Immature natural killer cell (primary cell): ENCODE measurements around the gene CCR5AS.

ENCODE experiments used
- DNase-seq, 3 donors: peaks; one replicate each; pipeline ENCODE4 v3.0.0; 2022; ENCODE audit warnings: mixed read lengths in 1 of 3
- H3K27ac Mint-ChIP-seq, 6 donors: one replicate each; pipeline ENCODE4 v1.8.0; 2020; ENCODE audit warnings: mixed read lengths in 6 of 6, mild to moderate bottlenecking in 5 of 6, inconsistent platforms in 4 of 6, moderate library complexity in 3 of 6
- H3K27me3 Mint-ChIP-seq, 3 donors: one replicate each; pipeline ENCODE4 v1.8.0; 2020 to 2021; ENCODE audit warnings: low read depth in 3 of 3, mild to moderate bottlenecking in 3 of 3, mixed read lengths in 3 of 3, moderate library complexity in 3 of 3, inconsistent platforms in 1 of 3
- H3K36me3 Mint-ChIP-seq, 3 donors: one replicate each; pipeline ENCODE4 v1.8.0; 2020; ENCODE audit warnings: mixed read lengths in 3 of 3, inconsistent platforms in 2 of 3, mild to moderate bottlenecking in 2 of 3
- H3K4me1 Mint-ChIP-seq, 2 donors: one replicate each; pipeline ENCODE4 v1.8.0; 2020; ENCODE audit warnings: inconsistent platforms in 2 of 2, mild to moderate bottlenecking in 2 of 2, mixed read lengths in 2 of 2, moderate library complexity in 1 of 2
- H3K4me3 Mint-ChIP-seq, 5 donors: one replicate each; pipeline ENCODE4 v1.8.0; 2020; ENCODE audit warnings: mild to moderate bottlenecking in 5 of 5, mixed read lengths in 5 of 5, inconsistent platforms in 3 of 5, moderate library complexity in 3 of 5
- H3K9me3 Mint-ChIP-seq, 6 donors: one replicate each; pipeline ENCODE4 v1.8.0; 2020; ENCODE audit warnings: mild to moderate bottlenecking in 6 of 6, mixed read lengths in 6 of 6, inconsistent platforms in 4 of 6, moderate library complexity in 3 of 6

The CCR5AS gene

GRCh38 chr3:46406788-46407611 lies at the start of gene CCR5AS, which contains the start of gene CCRL2:
CCR5AS (minus strand) TSS chr3:46407066.
CCRL2 (plus strand) TSS chr3:46407259; CDS start chr3:46408080, 821 bp downstream.
- peaks cover 0 to 3% (median 3%) of the 10 kb centered on the region in 3 donors for H3K27me3 Mint-ChIP-seq
- H3K9me3 Mint-ChIP-seq, result no peaks in the 10 kb centered on the region
- H3K36me3 Mint-ChIP-seq, result no peaks in the 10 kb centered on the region
- peaks cover 29 to 37% of the 10 kb centered on the region in 2 donors for H3K4me1 Mint-ChIP-seq
- DNase-seq, result peak; percentile 34 to 53 (median 44)
- H3K27ac Mint-ChIP-seq, result peak within 1 kb of the TSS; percentile 79 to 92 (median 88)
- H3K4me3 Mint-ChIP-seq, result peak within 1 kb of the TSS; percentile 73 to 86 (median 82)

GRCh38 chr3:46456118-46456517 lies 49.3 kb upstream of the CCR5AS start:
- peaks cover 0 to 5% (median 0%) of the 10 kb centered on the region in 3 donors for H3K36me3 Mint-ChIP-seq
- no peak overlapping the region for H3K27ac Mint-ChIP-seq
- H3K4me1 Mint-ChIP-seq, result no peaks in the 10 kb centered on the region
- peaks cover 0 to 3% (median 0%) of the 10 kb centered on the region in 6 donors for H3K9me3 Mint-ChIP-seq
- no peak for DNase-seq
- peaks cover 3 to 7% (median 5%) of the 10 kb centered on the region in 3 donors for H3K27me3 Mint-ChIP-seq
- no peak overlapping the region for H3K4me3 Mint-ChIP-seq

- Mint-ChIP-seq H3K27me3 (peaks cover 0 to 7% (median under 1%) of the 10 kb centered on the region in 3 donors), H3K36me3 (no peaks in the 10 kb centered on the region), H3K4me1 (no peaks in the 10 kb centered on the region), H3K9me3 (peaks cover 0 to under 1% (median 0%) of the 10 kb centered on the region in 6 donors), H3K27ac (no peak overlapping the region), H3K4me3 (no peak overlapping the region)
- no peak for DNase-seq
Observed at GRCh38 chr3:46455231-46456115, 48.6 kb upstream of the CCR5AS start.

GRCh38 chr3:46454606-46455005 lies 47.7 kb upstream of the CCR5AS start:
- Mint-ChIP-seq H3K27ac (no peak overlapping the region), H3K27me3 (peaks cover 0 to 5% (median 0%) of the 10 kb centered on the region in 3 donors), H3K4me3 (no peak overlapping the region), H3K36me3 (no peaks in the 10 kb centered on the region), H3K9me3 (no peaks in the 10 kb centered on the region), H3K4me1 (no peaks in the 10 kb centered on the region)
- DNase-seq, result no peak

GRCh38 chr3:46454209-46454595 lies 47.3 kb upstream of the CCR5AS start:
- Mint-ChIP-seq H3K4me1 (no peaks in the 10 kb centered on the region), H3K27me3 (peaks cover 0 to 5% (median 0%) of the 10 kb centered on the region in 3 donors)
- no peak for DNase-seq

GRCh38 chr3:46453526-46454208 lies 46.8 kb upstream of the CCR5AS start:
- no peak for DNase-seq
- Mint-ChIP-seq H3K9me3 (no peaks in the 10 kb centered on the region), H3K27me3 (peaks cover 0 to 8% (median 2%) of the 10 kb centered on the region in 3 donors), H3K36me3 (no peaks in the 10 kb centered on the region), H3K4me3 (no peak overlapping the region), H3K27ac (no peak overlapping the region), H3K4me1 (no peaks in the 10 kb centered on the region)

More at GRCh38 chr3:46454209-46454595, 47.3 kb upstream of the CCR5AS start:
- H3K27ac Mint-ChIP-seq, result no peak overlapping the region
- H3K4me3 Mint-ChIP-seq, result no peak overlapping the region
- no peaks in the 10 kb centered on the region for H3K36me3 Mint-ChIP-seq
- H3K9me3 Mint-ChIP-seq, result no peaks in the 10 kb centered on the region

GRCh38 chr3:46449755-46450552 lies 43.1 kb upstream of the CCR5AS start:
- H3K27me3 Mint-ChIP-seq, result peaks cover 0 to 12% (median 3%) of the 10 kb centered on the region in 3 donors
- no peaks in the 10 kb centered on the region for H3K9me3 Mint-ChIP-seq
- no peak overlapping the region for H3K27ac Mint-ChIP-seq
- no peaks in the 10 kb centered on the region for H3K4me1 Mint-ChIP-seq
- no peaks in the 10 kb centered on the region for H3K36me3 Mint-ChIP-seq
- no peak overlapping the region for H3K4me3 Mint-ChIP-seq
- DNase-seq, result no peak

- H3K27ac Mint-ChIP-seq, result no peak overlapping the region
- H3K27me3 Mint-ChIP-seq, result peaks cover 0 to 12% (median 3%) of the 10 kb centered on the region in 3 donors
Observed at GRCh38 chr3:46448721-46449120, 41.9 kb upstream of the CCR5AS start.

GRCh38 chr3:46447228-46447985 lies 40.5 kb upstream of the CCR5AS start:
- Mint-ChIP-seq H3K27me3 (peaks cover 0 to 9% (median 3%) of the 10 kb centered on the region in 3 donors), H3K9me3 (no peaks in the 10 kb centered on the region), H3K27ac (no peak overlapping the region), H3K4me1 (peaks cover 10 to 11% of the 10 kb centered on the region in 2 donors), H3K36me3 (no peaks in the 10 kb centered on the region), H3K4me3 (no peak overlapping the region)
- no peak for DNase-seq

More at GRCh38 chr3:46448721-46449120, 41.9 kb upstream of the CCR5AS start:
- no peak for DNase-seq
- Mint-ChIP-seq H3K36me3 (no peaks in the 10 kb centered on the region), H3K4me3 (no peak overlapping the region), H3K4me1 (no peaks in the 10 kb centered on the region), H3K9me3 (no peaks in the 10 kb centered on the region)

GRCh38 chr3:46442576-46443530 lies 36.0 kb upstream of the CCR5AS start:
- peak in 2 of 3 donors; percentile 19 to 40 for DNase-seq
- Mint-ChIP-seq H3K36me3 (no peaks in the 10 kb centered on the region), H3K27ac (peak overlapping the region in 3 of 6 donors; percentile 8 to 81 (median 27))

GRCh38 chr3:46440531-46441294 lies 33.8 kb upstream of the CCR5AS start:
- DNase-seq, result peak; percentile 70 to 75 (median 74)
- Mint-ChIP-seq H3K9me3 (no peaks in the 10 kb centered on the region), H3K4me3 (peak overlapping the region; percentile 2 to 69 (median 33)), H3K27ac (peak overlapping the region; percentile 1 to 81 (median 60)), H3K4me1 (peaks cover 34 to 36% of the 10 kb centered on the region in 2 donors), H3K27me3 (peaks cover 11 to 14% (median 13%) of the 10 kb centered on the region in 3 donors), H3K36me3 (no peaks in the 10 kb centered on the region)

More at GRCh38 chr3:46442576-46443530, 36.0 kb upstream of the CCR5AS start:
- H3K4me3 Mint-ChIP-seq, result peak overlapping the region in 3 of 5 donors; percentile 2 to 8 (median 3)
- H3K9me3 Mint-ChIP-seq, result no peaks in the 10 kb centered on the region
- H3K4me1 Mint-ChIP-seq, result peaks cover 34 to 36% of the 10 kb centered on the region in 2 donors
- peaks cover 11 to 14% (median 13%) of the 10 kb centered on the region in 3 donors for H3K27me3 Mint-ChIP-seq
